ENCODE measurements around the gene C12orf42.

The C12orf42 gene

GRCh38 chr12:103331643-103332042, 164.1 kb downstream of the C12orf42 start:
- no peak for FAIRE-seq

- FAIRE-seq = no peak
These were observed 165.1 kb downstream of the C12orf42 start for GRCh38 chr12:103330672-103331071.

GRCh38 chr12:103327676-103328075, 168.1 kb downstream of the C12orf42 start:
- no peak for FAIRE-seq

GRCh38 chr12:103326190-103326589, 169.6 kb downstream of the C12orf42 start:
- FAIRE-seq = no peak

GRCh38 chr12:103318566-103318965, 177.2 kb downstream of the C12orf42 start:
- FAIRE-seq = no peak

GRCh38 chr12:103317220-103317619, 178.5 kb downstream of the C12orf42 start:
- FAIRE-seq = no peak

- FAIRE-seq = no peak
These were observed 181.0 kb downstream of the C12orf42 start for GRCh38 chr12:103314786-103315185.

- FAIRE-seq = no peak
These were observed 181.9 kb downstream of the C12orf42 start for GRCh38 chr12:103313894-103314293.

- FAIRE-seq = no peak
These were observed 182.9 kb downstream of the C12orf42 start for GRCh38 chr12:103312742-103313354.

GRCh38 chr12:103310546-103311270, 185.1 kb downstream of the C12orf42 start:
- no peak for FAIRE-seq

- no peak for FAIRE-seq
These were observed 187.4 kb downstream of the C12orf42 start for GRCh38 chr12:103308396-103308795.

GRCh38 chr12:103303484-103303883, 192.3 kb downstream of the C12orf42 start:
- no peak for FAIRE-seq

GRCh38 chr12:103301642-103302591, 193.9 kb downstream of the C12orf42 start:
- no peak for FAIRE-seq

- no peak for FAIRE-seq
These were observed 207.8 kb downstream of the C12orf42 start for GRCh38 chr12:103288016-103288415.

- FAIRE-seq = no peak
These were observed 213.6 kb downstream of the C12orf42 start for GRCh38 chr12:103282124-103282523.

- no peak for FAIRE-seq
These were observed 216.3 kb downstream of the C12orf42 start for GRCh38 chr12:103279444-103279843.

- FAIRE-seq = no peak
These were observed 217.4 kb downstream of the C12orf42 start for GRCh38 chr12:103278329-103278728.

- no peak for FAIRE-seq
These were observed 222.1 kb downstream of the C12orf42 start for GRCh38 chr12:103273645-103274044.

GRCh38 chr12:103272949-103273348, 222.8 kb downstream of the C12orf42 start:
- no peak for FAIRE-seq

- no peak for FAIRE-seq
These were observed 225.8 kb downstream of the C12orf42 start for GRCh38 chr12:103269946-103270345.

- FAIRE-seq = no peak
These were observed 226.8 kb downstream of the C12orf42 start for GRCh38 chr12:103268831-103269514.

GRCh38 chr12:103257763-103258162, 238.0 kb downstream of the C12orf42 start:
- no peak for FAIRE-seq
